Endothelial cell (in vitro differentiated cells): ENCODE data around the gene POLR3E. TPM values are rescaled to one million over a fixed set of nuclear protein-coding genes. Genes with fewer than 3 reads are reported as not detected.

Experiments used
- DNase-seq: peaks from one replicate; pipeline ENCODE4 v3.0.0; 2021; ENCODE audit warnings: low spot score
- H3K27ac Mint-ChIP-seq: one replicate; pipeline ENCODE4 v1.8.0; 2021; ENCODE audit warnings: mixed read lengths, inconsistent platforms; ENCODE audit not compliant: unreplicated experiment
- H3K27me3 Mint-ChIP-seq: one replicate; pipeline ENCODE4 v1.8.0; 2021; ENCODE audit warnings: mild to moderate bottlenecking, moderate library complexity, mixed read lengths, inconsistent platforms; ENCODE audit not compliant: unreplicated experiment
- H3K36me3 Mint-ChIP-seq: one replicate; pipeline ENCODE4 v1.8.0; 2021; ENCODE audit warnings: mild to moderate bottlenecking, low read depth, mixed read lengths, inconsistent platforms; ENCODE audit not compliant: unreplicated experiment
- H3K4me1 Mint-ChIP-seq: one replicate; pipeline ENCODE4 v1.8.0; 2021; ENCODE audit warnings: mild to moderate bottlenecking, mixed read lengths, inconsistent platforms; ENCODE audit not compliant: unreplicated experiment
- H3K4me3 Mint-ChIP-seq: one replicate; pipeline ENCODE4 v1.8.0; 2021; ENCODE audit warnings: mild to moderate bottlenecking, mixed read lengths, inconsistent platforms; ENCODE audit not compliant: unreplicated experiment
- H3K9me3 Mint-ChIP-seq: one replicate; pipeline ENCODE4 v1.8.0; 2021; ENCODE audit warnings: mixed read lengths, inconsistent platforms; ENCODE audit not compliant: unreplicated experiment
- CTCF ChIP-seq: fragments of 200-600 bp; sonication (generic); IDR thresholded peaks from one replicate; pipeline ENCODE4 v1.5.0; 2021; ENCODE audit warnings: antibody characterized with exemption; ENCODE audit not compliant: unreplicated experiment
- total RNA-seq: library from RNA; stranded (reverse); fragmentation: NEBNext Ultra II Directional; extraction: Animal tissue kit (Norgen Biotek cat#: 25700); gene quantifications from one replicate; pipeline ENCODE4 v1.2.1, GENCODE V29; 2021; ENCODE audit not compliant: unreplicated experiment

The POLR3E gene
- total RNA-seq, 1 donor from 2014 or later = 47.3 TPM

GRCh38 chr16:22370038-22370820 lies 73.0 kb downstream of the POLR3E start:
- DNase-seq = no peak
- Mint-ChIP-seq H3K9me3 (no peaks in the 10 kb centered on the region), H3K27ac (peak overlapping the region; percentile 75), H3K4me3 (no peak overlapping the region), H3K4me1 (peaks cover 40% of the 10 kb centered on the region), H3K36me3 (peaks cover 3% of the 10 kb centered on the region), H3K27me3 (no peaks in the 10 kb centered on the region)
- TF ChIP-seq CTCF = no peak

- Mint-ChIP-seq H3K4me1 (peaks cover 34% of the 10 kb centered on the region), H3K27me3 (no peaks in the 10 kb centered on the region), H3K27ac (no peak overlapping the region), H3K9me3 (no peaks in the 10 kb centered on the region), H3K36me3 (peaks cover 3% of the 10 kb centered on the region), H3K4me3 (peak overlapping the region; percentile 96)
- no peak for DNase-seq
- TF ChIP-seq CTCF = no peak
These were observed 75.9 kb downstream of the POLR3E start for GRCh38 chr16:22372882-22373661.

GRCh38 chr16:22373662-22374310 lies 76.6 kb downstream of the POLR3E start:
- no peak for TF ChIP-seq CTCF
- H3K4me3 Mint-ChIP-seq = peak overlapping the region; percentile 96
- peak; percentile 35 for DNase-seq
- H3K27ac Mint-ChIP-seq = no peak overlapping the region
- H3K9me3 Mint-ChIP-seq = no peaks in the 10 kb centered on the region
- H3K27me3 Mint-ChIP-seq = no peaks in the 10 kb centered on the region
- peaks cover 34% of the 10 kb centered on the region for H3K4me1 Mint-ChIP-seq
- peaks cover 3% of the 10 kb centered on the region for H3K36me3 Mint-ChIP-seq

- Mint-ChIP-seq H3K27me3 (no peaks in the 10 kb centered on the region), H3K9me3 (no peaks in the 10 kb centered on the region), H3K36me3 (peaks cover 3% of the 10 kb centered on the region), H3K4me1 (peaks cover 28% of the 10 kb centered on the region), H3K4me3 (peak within 1 kb of the TSS; percentile 96), H3K27ac (peak within 1 kb of the TSS; percentile 74)
- peak; percentile 98 for DNase-seq
- no peak for TF ChIP-seq CTCF
These were observed 77.3 kb downstream of the POLR3E start, which contains the start of gene CDR2 for GRCh38 chr16:22374311-22375116. CDR2 (minus strand) TSS chr16:22374619; CDS start chr16:22374309, 310 bp downstream.
